Testis (tissue), 3 donors: ENCODE data around the gene KRTAP1-5. TPM values are rescaled to one million over a fixed set of nuclear protein-coding genes. Genes with fewer than 3 reads are reported as not detected.
A peak's percentile ranks its signal among the peaks of the same experiment; 100 is the strongest.

Experiments used
- DNase-seq: peaks from one replicate; pipeline ENCODE4 v3.0.0-alpha.2; 2019
- H3K27ac ChIP-seq, 2 donors: fragments of 200-600 bp; sonication (generic); one replicate each; pipeline ENCODE4 v1.5.1; 2019
- H3K27me3 ChIP-seq: fragments of 200-600 bp; sonication (generic); one replicate; pipeline ENCODE4 v1.5.1; 2019
- H3K36me3 ChIP-seq: fragments of 200-600 bp; sonication (generic); one replicate; pipeline ENCODE4 v1.5.1; 2017; ENCODE audit warnings: low read depth; ENCODE audit errors: missing control alignments
- H3K4me1 ChIP-seq: fragments of 200-600 bp; sonication (generic); one replicate; pipeline ENCODE4 v1.5.1; 2019
- H3K4me3 ChIP-seq, 2 donors: fragments of 200-600 bp; sonication (generic); one replicate each; pipeline ENCODE4 v1.5.1; 2017 to 2019
- H3K9me3 ChIP-seq: fragments of 200-600 bp; sonication (generic); one replicate; pipeline ENCODE4 v1.5.1; 2017
- CTCF ChIP-seq, 3 experiments: fragments of 450-650 bp in 2 of 3; fragments of 200-600 bp in 1 of 3; sonication (generic) in 1 of 3; IDR thresholded peaks; one replicate each; pipeline ENCODE4 v1.5.1; 2016 to 2019; ENCODE audit warnings: antibody characterized with exemption in 3 of 3, mild to moderate bottlenecking in 2 of 3, moderate library complexity in 1 of 3
- POLR2A ChIP-seq: fragments of 450-650 bp; IDR thresholded peaks from one replicate; pipeline ENCODE4 v1.6.1; 2017; ENCODE audit warnings: antibody characterized with exemption, mild to moderate bottlenecking, moderate library complexity
- WGBS, 2 donors: methylation state at CpG; one replicate each; pipeline ENCODE4 v1.1.5; 2018; 5-methylcytosine and 5-hydroxymethylcytosine counted together
- intact Hi-C: fragments of 100-400 bp; cut with DNase I; formaldehyde crosslinking; loops from one replicate; pipeline ENCODE4 v1.15.1; 2023; ENCODE audit warnings: low total_unique reads
- polyA plus RNA-seq: library from polyadenylated mRNA; stranded (reverse); fragments of 350-450 nt; fragmentation: Illumina TruSeq; extraction: RNeasy Lipid Tissue Mini Kit (QIAGEN cat#74804); gene quantifications from one replicate; pipeline ENCODE4 v1.2.3, GENCODE V29; 2014; ENCODE audit warnings: low read depth, low replicate concordance; ENCODE audit not compliant: insufficient read depth
- total RNA-seq, 2 donors: library from RNA; depleted of rRNA; stranded (reverse); fragments of >200 nt; gene quantifications; one replicate each; pipeline ENCODE4 v1.2.3, GENCODE V29; 2016

KRTAP1-5 gene
- total and polyA plus RNA-seq, 3 donors from 2014 or later, result not detected

DNA sequence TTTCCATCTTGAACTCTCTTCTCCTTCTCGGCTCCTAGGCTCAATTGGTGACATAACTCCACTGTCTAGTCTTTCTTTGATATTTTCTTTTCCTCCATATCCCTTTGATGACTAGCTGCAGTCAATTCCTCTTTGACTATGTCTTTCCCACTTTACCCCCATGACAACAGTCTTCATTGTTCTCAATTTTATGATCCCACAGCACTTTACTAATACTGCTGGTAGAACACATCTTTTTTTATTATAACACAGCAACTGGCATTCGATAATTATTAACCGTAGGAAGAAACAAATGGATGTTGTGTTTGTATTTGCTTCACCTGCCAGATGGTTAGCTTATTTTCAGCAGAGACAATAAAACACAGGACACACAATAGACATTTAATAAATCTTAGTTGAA, 34.3 kb downstream of the KRTAP1-5 start:
- Histone ChIP-seq H3K4me3 (no peak overlapping the region), H3K27ac (no peak overlapping the region), H3K36me3 (no peaks in the 10 kb centered on the region), H3K9me3 (no peaks in the 10 kb centered on the region), H3K27me3 (no peaks in the 10 kb centered on the region), H3K4me1 (no peaks in the 10 kb centered on the region)
- DNase-seq, result no peak
- 86 to 88% methylated on average over 3 of the region's 3 CpGs for WGBS, 2 donors
- no peak for TF ChIP-seq CTCF (IDR thresholded peaks at IDR 0.05)
- no peak for TF ChIP-seq POLR2A
- intact Hi-C loops, result no loop called here

- Histone ChIP-seq H3K9me3 (no peaks in the 10 kb centered on the region), H3K36me3 (no peaks in the 10 kb centered on the region), H3K27me3 (no peaks in the 10 kb centered on the region), H3K4me1 (no peaks in the 10 kb centered on the region), H3K27ac (no peak overlapping the region), H3K4me3 (no peak overlapping the region)
- WGBS, 2 donors, result 69 to 70% methylated on average over 8 of the region's 8 CpGs
- intact Hi-C loops, result no loop called here
- DNase-seq, result no peak
- no peak for TF ChIP-seq CTCF (IDR thresholded peaks at IDR 0.05)
- TF ChIP-seq POLR2A, result no peak
Measured at GRCh38 chr17:40986920-40987319, 40.1 kb downstream of the KRTAP1-5 start.

DNA sequence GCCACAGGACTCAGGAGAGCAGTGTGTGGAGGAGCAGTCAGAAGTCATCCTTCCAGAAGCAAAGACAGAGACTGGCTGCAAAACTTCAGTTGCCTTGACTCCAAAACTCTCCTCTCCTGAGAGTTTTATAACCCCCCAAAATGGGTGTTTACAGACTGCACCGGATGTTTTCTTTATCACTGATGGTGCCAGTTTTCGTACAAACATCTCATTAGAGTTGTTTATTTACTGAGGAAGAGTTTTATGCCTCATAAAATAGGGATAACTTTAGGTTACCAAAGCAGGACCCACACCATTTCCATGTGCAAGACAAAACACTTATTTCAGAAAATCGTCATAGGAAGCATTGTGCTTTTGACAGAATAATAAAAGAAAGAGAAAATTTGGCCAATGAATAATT, 42.8 kb downstream of the KRTAP1-5 start, which contains the start of gene KRT40:
Gene KRT40 (minus strand): TSS at position 101 of the 400 bp plus-strand sequence. CDS start 53 bp downstream, at position 48.
- DNase-seq, result no peak
- WGBS, 2 donors, result 35 to 57% methylated on average over 3 of the region's 3 CpGs
- no peaks in the 10 kb centered on the region for H3K36me3 ChIP-seq
- H3K9me3 ChIP-seq, result no peaks in the 10 kb centered on the region
- no peak within 1 kb of the TSS for H3K4me3 ChIP-seq
- no peak within 1 kb of the TSS for H3K27ac ChIP-seq
- TF ChIP-seq CTCF (IDR thresholded peaks at IDR 0.05), result no peak
- TF ChIP-seq POLR2A, result no peak
- peaks cover 7% of the 10 kb centered on the region for H3K4me1 ChIP-seq
- intact Hi-C loops, result no loop called here
- no peaks in the 10 kb centered on the region for H3K27me3 ChIP-seq

- H3K9me3 ChIP-seq, result no peaks in the 10 kb centered on the region
- no peaks in the 10 kb centered on the region for H3K36me3 ChIP-seq
- no peak overlapping the region for H3K4me3 ChIP-seq
- DNase-seq, result no peak
- 43 to 62% methylated on average over 5 of the region's 5 CpGs for WGBS, 2 donors
- H3K27ac ChIP-seq, result peak overlapping the region; percentile 35 to 60
- intact Hi-C loops, result no loop called here
- H3K4me1 ChIP-seq, result peaks cover 13% of the 10 kb centered on the region
- H3K27me3 ChIP-seq, result no peaks in the 10 kb centered on the region
- no peak for TF ChIP-seq POLR2A
- no peak for TF ChIP-seq CTCF (IDR thresholded peaks at IDR 0.05)
Measured at GRCh38 chr17:40981115-40981514, 45.9 kb downstream of the KRTAP1-5 start.

DNA sequence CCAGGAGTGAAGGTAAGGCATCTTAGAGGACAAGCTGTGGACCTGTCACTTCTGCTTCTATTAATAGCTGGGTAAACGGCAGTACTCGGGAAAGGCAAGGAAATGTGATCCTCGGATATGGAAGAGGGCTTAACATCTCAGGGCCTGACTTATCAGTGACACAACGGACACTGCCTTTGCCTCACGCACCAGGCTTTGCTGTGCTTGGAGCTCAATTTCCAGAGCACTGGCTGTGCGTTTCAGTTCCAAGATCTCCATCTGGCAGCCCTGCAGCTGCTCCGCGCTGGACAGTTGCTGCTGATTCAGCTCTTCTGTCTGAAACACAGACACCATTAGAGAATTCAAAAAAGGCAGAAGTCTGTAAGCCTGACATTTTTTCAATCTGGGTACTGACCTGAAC, 46.4 kb downstream of the KRTAP1-5 start:
- Histone ChIP-seq H3K36me3 (no peaks in the 10 kb centered on the region), H3K9me3 (no peaks in the 10 kb centered on the region), H3K4me1 (peaks cover 13% of the 10 kb centered on the region), H3K4me3 (no peak overlapping the region), H3K27ac (peak overlapping the region; percentile 35 to 60), H3K27me3 (no peaks in the 10 kb centered on the region)
- intact Hi-C loops, result no loop called here
- peak; percentile 54 for DNase-seq
- no peak for TF ChIP-seq CTCF (IDR thresholded peaks at IDR 0.05)
- TF ChIP-seq POLR2A, result no peak
- WGBS, 2 donors, result 30 to 45% methylated on average over 8 of the region's 8 CpGs
